ENCODE results near the gene HAUS3. TPM values are rescaled to one million over a fixed set of nuclear protein-coding genes. Genes with fewer than 3 reads are reported as not detected.

The HAUS3 gene
- total RNA-seq, 2 donors from 2014 or later = 3.7 to 4.1 TPM

- DNase-seq (ENCODE audit: low spot score) = peak; percentile 51
- H3K27me3 ChIP-seq = no peaks in the 10 kb centered on the region
- no peak for TF ChIP-seq CTCF (IDR thresholded peaks at IDR 0.05)
- no peaks in the 10 kb centered on the region for H3K9me3 ChIP-seq
- H3K4me3 ChIP-seq = no peak overlapping the region
- H3K4me1 ChIP-seq = peaks cover 0 to 30% of the 10 kb centered on the region in 2 donors
- H3K27ac ChIP-seq = no peak overlapping the region
- H3K36me3 ChIP-seq = peaks cover 33% of the 10 kb centered on the region
Observed at GRCh38 chr4:2247128-2248043, 5.5 kb upstream of the HAUS3 start.

GRCh38 chr4:2246384-2247127 lies 4.6 kb upstream of the HAUS3 start:
- Histone ChIP-seq H3K4me3 (no peak overlapping the region), H3K27ac (no peak overlapping the region), H3K4me1 (peaks cover 0 to 33% of the 10 kb centered on the region in 2 donors), H3K27me3 (no peaks in the 10 kb centered on the region), H3K9me3 (no peaks in the 10 kb centered on the region), H3K36me3 (peaks cover 24% of the 10 kb centered on the region)
- no peak for TF ChIP-seq CTCF (IDR thresholded peaks at IDR 0.05)
- DNase-seq (ENCODE audit: low spot score) = peak; percentile 43

GRCh38 chr4:2245787-2246275 lies 3.9 kb upstream of the HAUS3 start:
- Histone ChIP-seq H3K9me3 (no peaks in the 10 kb centered on the region), H3K4me3 (no peak overlapping the region), H3K4me1 (peaks cover 0 to 38% of the 10 kb centered on the region in 2 donors), H3K27ac (peak overlapping the region; percentile 23 to 40), H3K27me3 (no peaks in the 10 kb centered on the region), H3K36me3 (peaks cover 17% of the 10 kb centered on the region)
- no peak for TF ChIP-seq CTCF (IDR thresholded peaks at IDR 0.05)
- DNase-seq (ENCODE audit: low spot score) = peak; percentile 46

- Histone ChIP-seq H3K4me3 (no peak overlapping the region), H3K4me1 (peaks cover 0 to 44% of the 10 kb centered on the region in 2 donors), H3K27ac (peak overlapping the region; percentile 23 to 40), H3K9me3 (no peaks in the 10 kb centered on the region), H3K36me3 (peaks cover 11% of the 10 kb centered on the region), H3K27me3 (no peaks in the 10 kb centered on the region)
- DNase-seq (ENCODE audit: low spot score) = peak; percentile 58
- no peak for TF ChIP-seq CTCF (IDR thresholded peaks at IDR 0.05)
Observed at GRCh38 chr4:2245057-2245786, 3.3 kb upstream of the HAUS3 start.

GRCh38 chr4:2243681-2244380 lies 1.9 kb upstream of the HAUS3 start:
- Histone ChIP-seq H3K4me1 (peaks cover 0 to 56% of the 10 kb centered on the region in 2 donors), H3K9me3 (no peaks in the 10 kb centered on the region), H3K27me3 (no peaks in the 10 kb centered on the region), H3K36me3 (no peaks in the 10 kb centered on the region), H3K27ac (peak overlapping the region in 1 of 2 donors; percentile 41), H3K4me3 (no peak overlapping the region)
- DNase-seq (ENCODE audit: low spot score) = peak; percentile 61
- TF ChIP-seq CTCF (IDR thresholded peaks at IDR 0.05) = peak in 1 of 2 donors; percentile 53
